ENCODE data around the gene MAD1L1.

Gene MAD1L1

DNA sequence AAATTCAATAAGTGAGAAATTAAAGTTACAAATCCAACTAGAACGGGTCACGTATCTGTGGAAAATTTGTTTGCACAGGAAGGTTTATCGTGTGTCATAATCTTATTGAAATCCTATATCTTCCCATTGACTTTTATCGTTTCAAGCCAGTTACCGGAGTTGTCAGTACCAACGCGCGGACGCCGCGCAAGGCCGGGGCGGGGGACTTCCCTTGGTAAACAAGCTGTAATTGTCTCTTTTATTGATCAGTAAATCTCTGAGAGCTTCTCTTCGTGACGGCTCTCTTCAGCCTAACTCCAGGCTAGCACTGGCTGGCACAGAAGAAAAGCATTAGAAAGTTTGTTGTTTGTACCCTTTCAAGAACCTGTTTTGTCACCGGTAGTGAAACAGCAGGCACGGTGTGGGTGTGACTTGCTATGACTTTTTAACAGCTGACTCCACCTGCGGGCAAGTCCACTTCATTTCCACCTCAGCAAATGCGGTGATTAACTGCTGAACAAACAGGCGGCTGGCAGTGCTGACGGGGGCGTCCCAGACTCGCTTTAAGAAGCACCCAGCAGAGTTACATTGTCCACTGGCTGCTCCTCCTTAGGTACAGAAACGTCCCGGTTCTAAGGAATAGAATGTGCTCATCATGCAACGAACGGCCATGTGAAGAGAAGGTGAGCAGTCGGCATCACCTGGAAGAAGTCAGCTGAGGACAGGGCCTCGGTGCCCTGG lies 215.8 kb downstream of the MAD1L1 start:
- H3K23ac ChIP-seq (ENCODE audit: low read length in 2 of 2): no peak overlapping the region
- H3K4ac ChIP-seq (ENCODE audit: low read depth in 1 of 2, low read length in 2 of 2): no peak overlapping the region
- H3K4me2 ChIP-seq (ENCODE audit: low read length, poor library complexity, severe bottlenecking): no peak overlapping the region
- no peak overlapping the region for H3K14ac ChIP-seq (ENCODE audit: low read length in 2 of 2)
- DNase-seq: no peak
- H2BK12ac ChIP-seq (ENCODE audit: low read length in 2 of 2): no peak overlapping the region
- no peak overlapping the region for H3K27ac ChIP-seq (ENCODE audit: low read length, poor library complexity, severe bottlenecking)
- H3K9ac ChIP-seq (ENCODE audit: low read length): no peak overlapping the region
- H3K27me3 ChIP-seq (ENCODE audit: control insufficient read depth in 1 of 2, insufficient read depth in 1 of 2, low read length in 2 of 2): no peaks in the 10 kb centered on the region
- H4K8ac ChIP-seq (ENCODE audit: low read length): no peak overlapping the region
- no peak overlapping the region for H4K91ac ChIP-seq (ENCODE audit: low read length)
- H2BK5ac ChIP-seq (ENCODE audit: low read depth, low read length, poor library complexity, severe bottlenecking): no peak overlapping the region
- no peak overlapping the region for H2BK15ac ChIP-seq (ENCODE audit: low read depth, poor library complexity, severe bottlenecking)
- H3K79me1 ChIP-seq (replicated peaks; ENCODE audit: low read length, poor library complexity, severe bottlenecking): peaks cover 15% of the 10 kb centered on the region
- WGBS: 94% methylated on average over 29 of the region's 29 CpGs
- no peak overlapping the region for H2BK120ac ChIP-seq (ENCODE audit: low read depth, low read length)
- H3K18ac ChIP-seq (ENCODE audit: low read depth in 1 of 2, low read length in 2 of 2): no peak overlapping the region
- H2AFZ ChIP-seq (ENCODE audit: low read depth, low read length): no peak overlapping the region
- no peak overlapping the region for H2AK5ac ChIP-seq (ENCODE audit: low read length, severe bottlenecking)
- no peaks in the 10 kb centered on the region for H3K9me3 ChIP-seq (ENCODE audit: control insufficient read depth, low read length)
- peaks cover 36% of the 10 kb centered on the region for H3K4me1 ChIP-seq (ENCODE audit: control insufficient read depth, insufficient read depth, low read depth, low read length)
- H3K36me3 ChIP-seq (ENCODE audit: control insufficient read depth in 1 of 2, insufficient read depth in 2 of 2, low read depth in 1 of 2, low read length in 2 of 2): peaks cover 5 to 32% of the 10 kb centered on the region in 2 experiments
- H3K4me3 ChIP-seq (ENCODE audit: insufficient read depth in 1 of 2, low read depth in 1 of 2, low read length in 2 of 2): no peak overlapping the region

DNA sequence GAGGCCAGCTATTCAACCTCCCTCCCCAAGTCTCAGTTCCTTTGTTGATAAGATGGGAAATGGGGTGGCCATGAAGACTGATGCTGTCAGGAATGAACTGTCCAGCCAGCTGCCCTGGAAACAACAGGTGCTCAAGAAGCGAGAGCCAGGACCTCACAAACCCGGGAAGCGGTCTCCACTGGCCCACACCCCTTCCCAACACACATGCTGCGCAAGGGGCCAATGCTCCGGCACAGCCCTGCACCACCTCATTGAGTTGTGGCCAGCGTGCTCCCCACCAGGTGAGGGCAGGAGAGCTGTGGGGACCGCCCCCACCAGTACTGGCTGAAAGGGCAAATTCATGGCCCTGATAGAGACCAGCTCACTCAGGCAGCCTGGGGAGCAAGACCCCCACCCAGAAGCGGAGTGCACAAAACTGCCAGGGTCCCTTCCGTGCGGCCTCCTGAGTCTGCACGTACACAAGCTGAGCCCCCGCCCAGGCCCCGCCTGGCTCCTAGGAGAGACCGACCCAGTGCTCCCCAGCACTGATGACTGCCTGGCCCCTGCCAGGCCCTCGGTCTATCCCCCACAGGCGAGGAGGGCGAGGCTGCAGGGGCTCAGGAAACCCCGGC lies 216.6 kb downstream of the MAD1L1 start:
- Histone ChIP-seq H3K4ac (ENCODE audit: low read depth in 1 of 2, low read length in 2 of 2) (no peak overlapping the region), H3K79me1 (replicated peaks; ENCODE audit: low read length, poor library complexity, severe bottlenecking) (peaks cover 19% of the 10 kb centered on the region), H3K36me3 (ENCODE audit: control insufficient read depth in 1 of 2, insufficient read depth in 2 of 2, low read depth in 1 of 2, low read length in 2 of 2) (peaks cover 5 to 39% of the 10 kb centered on the region in 2 experiments), H3K23ac (ENCODE audit: low read length in 2 of 2) (no peak overlapping the region), H3K27me3 (ENCODE audit: control insufficient read depth in 1 of 2, insufficient read depth in 1 of 2, low read length in 2 of 2) (no peaks in the 10 kb centered on the region), H2BK12ac (ENCODE audit: low read length in 2 of 2) (no peak overlapping the region), H3K4me1 (ENCODE audit: control insufficient read depth, insufficient read depth, low read depth, low read length) (peaks cover 36% of the 10 kb centered on the region), H3K18ac (ENCODE audit: low read depth in 1 of 2, low read length in 2 of 2) (no peak overlapping the region), H2BK120ac (ENCODE audit: low read depth, low read length) (no peak overlapping the region), H3K9ac (ENCODE audit: low read length) (no peak overlapping the region), H3K4me2 (ENCODE audit: low read length, poor library complexity, severe bottlenecking) (no peak overlapping the region), H3K14ac (ENCODE audit: low read length in 2 of 2) (no peak overlapping the region), H3K27ac (ENCODE audit: low read length, poor library complexity, severe bottlenecking) (no peak overlapping the region), H4K8ac (ENCODE audit: low read length) (no peak overlapping the region), H3K4me3 (ENCODE audit: insufficient read depth in 1 of 2, low read depth in 1 of 2, low read length in 2 of 2) (no peak overlapping the region), H3K9me3 (ENCODE audit: control insufficient read depth, low read length) (no peaks in the 10 kb centered on the region), H2BK5ac (ENCODE audit: low read depth, low read length, poor library complexity, severe bottlenecking) (no peak overlapping the region), H2AK5ac (ENCODE audit: low read length, severe bottlenecking) (no peak overlapping the region), H2AFZ (ENCODE audit: low read depth, low read length) (no peak overlapping the region), H2BK15ac (ENCODE audit: low read depth, poor library complexity, severe bottlenecking) (no peak overlapping the region), H4K91ac (ENCODE audit: low read length) (no peak overlapping the region)
- 98% methylated on average over 18 of the region's 18 CpGs for WGBS
- no peak for DNase-seq

DNA sequence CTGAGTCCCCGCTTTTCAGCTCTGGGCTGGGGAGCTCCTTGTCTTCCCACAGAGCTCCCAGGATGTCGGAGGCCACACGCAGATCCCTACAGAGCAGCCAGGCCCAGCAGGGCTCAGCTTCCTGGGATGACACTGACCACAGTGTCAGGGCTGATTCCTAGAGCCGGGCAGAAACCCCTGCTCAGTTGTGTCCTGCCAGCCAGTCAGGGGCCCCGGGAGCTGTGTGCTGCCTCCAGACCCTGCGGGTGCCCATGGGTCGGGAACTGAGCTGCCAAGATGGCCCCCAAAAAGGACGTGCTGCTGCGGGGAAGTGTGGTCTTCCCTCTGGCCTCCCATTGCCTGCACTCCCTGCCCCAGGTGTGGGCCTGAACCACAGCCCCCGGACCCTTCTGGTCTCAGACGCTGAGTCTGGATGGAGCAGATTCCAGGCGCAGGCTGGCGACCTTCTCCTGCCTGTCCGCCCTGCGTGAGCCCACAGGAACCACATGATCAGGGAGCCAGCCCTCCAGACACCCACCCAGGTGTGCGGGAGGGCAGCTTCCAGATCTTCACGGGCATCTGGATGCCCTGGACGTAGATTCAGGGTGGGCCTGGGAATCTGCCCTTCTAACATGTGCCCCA lies 217.4 kb downstream of the MAD1L1 start:
- WGBS: 95% methylated on average over 18 of the region's 18 CpGs

More for the DNA sequence above, 217.4 kb downstream of the MAD1L1 start:
- Histone ChIP-seq H3K9me3 (ENCODE audit: control insufficient read depth, low read length) (no peaks in the 10 kb centered on the region), H3K27me3 (ENCODE audit: control insufficient read depth in 1 of 2, insufficient read depth in 1 of 2, low read length in 2 of 2) (no peaks in the 10 kb centered on the region), H3K23ac (ENCODE audit: low read length in 2 of 2) (no peak overlapping the region), H3K27ac (ENCODE audit: low read length, poor library complexity, severe bottlenecking) (no peak overlapping the region), H3K4me3 (ENCODE audit: insufficient read depth in 1 of 2, low read depth in 1 of 2, low read length in 2 of 2) (no peak overlapping the region), H2BK15ac (ENCODE audit: low read depth, poor library complexity, severe bottlenecking) (no peak overlapping the region), H2AFZ (ENCODE audit: low read depth, low read length) (no peak overlapping the region), H2BK5ac (ENCODE audit: low read depth, low read length, poor library complexity, severe bottlenecking) (no peak overlapping the region), H3K4me2 (ENCODE audit: low read length, poor library complexity, severe bottlenecking) (no peak overlapping the region), H2BK12ac (ENCODE audit: low read length in 2 of 2) (no peak overlapping the region), H3K14ac (ENCODE audit: low read length in 2 of 2) (no peak overlapping the region), H4K8ac (ENCODE audit: low read length) (no peak overlapping the region), H3K18ac (ENCODE audit: low read depth in 1 of 2, low read length in 2 of 2) (no peak overlapping the region), H3K4ac (ENCODE audit: low read depth in 1 of 2, low read length in 2 of 2) (no peak overlapping the region), H2BK120ac (ENCODE audit: low read depth, low read length) (no peak overlapping the region), H4K91ac (ENCODE audit: low read length) (no peak overlapping the region), H3K9ac (ENCODE audit: low read length) (no peak overlapping the region), H3K79me1 (replicated peaks; ENCODE audit: low read length, poor library complexity, severe bottlenecking) (peaks cover 17% of the 10 kb centered on the region), H2AK5ac (ENCODE audit: low read length, severe bottlenecking) (no peak overlapping the region), H3K36me3 (ENCODE audit: control insufficient read depth in 1 of 2, insufficient read depth in 2 of 2, low read depth in 1 of 2, low read length in 2 of 2) (peaks cover 5 to 41% of the 10 kb centered on the region in 2 experiments), H3K4me1 (ENCODE audit: control insufficient read depth, insufficient read depth, low read depth, low read length) (peaks cover 35% of the 10 kb centered on the region)
- DNase-seq: no peak

All from mesenchymal stem cell (in vitro differentiated cells and primary cell).